ENCODE measurements around the gene KLRC2.
A peak's percentile ranks its signal among the peaks of the same experiment; 100 is the strongest.
"Not testable (repeated sequence)": the region's sequence is repeated elsewhere in the genome, so short reads cannot be mapped to it uniquely, and the experiment has no call there.

The KLRC2 gene

GRCh38 chr12:10404798-10405197 is 31.0 kb downstream of the KLRC2 start:
- DNase-seq, result no peak

- no peak for DNase-seq
These were observed 35.0 kb downstream of the KLRC2 start for GRCh38 chr12:10400829-10401228.

GRCh38 chr12:10398168-10398567 is 37.6 kb downstream of the KLRC2 start:
- no peak for DNase-seq

- no peak for DNase-seq
These were observed 38.5 kb downstream of the KLRC2 start for GRCh38 chr12:10397296-10397695.

- DNase-seq, result not testable (repeated sequence)
These were observed 39.6 kb downstream of the KLRC2 start for GRCh38 chr12:10396176-10396575.

- peak; percentile 60 to 74 for DNase-seq
These were observed 40.3 kb downstream of the KLRC2 start for GRCh38 chr12:10395390-10395998.

GRCh38 chr12:10394531-10395152 is 41.2 kb downstream of the KLRC2 start:
- peak in 1 of 2 experiments; percentile 10 for DNase-seq

GRCh38 chr12:10393291-10393690 is 42.5 kb downstream of the KLRC2 start:
- DNase-seq, result no peak

GRCh38 chr12:10392394-10392930 is 43.3 kb downstream of the KLRC2 start:
- DNase-seq, result peak; percentile 33 to 52

GRCh38 chr12:10390991-10391390 is 44.8 kb downstream of the KLRC2 start:
- not testable (repeated sequence) for DNase-seq

- DNase-seq, result no peak
These were observed 45.9 kb downstream of the KLRC2 start, which contains the start of gene KLRK1 for GRCh38 chr12:10389904-10390303. Gene KLRK1, minus strand, starts transcription at chr12:10390041. Its CDS starts 1,231 bp downstream, at chr12:10388810.

- DNase-seq, result no peak
These were observed 47.0 kb downstream of the KLRC2 start for GRCh38 chr12:10388624-10389413.

- not testable (repeated sequence) for DNase-seq
These were observed 48.3 kb downstream of the KLRC2 start for GRCh38 chr12:10387498-10387897.

GRCh38 chr12:10386857-10387256 is 49.0 kb downstream of the KLRC2 start:
- no peak for DNase-seq

GRCh38 chr12:10385166-10385613 is 50.6 kb downstream of the KLRC2 start:
- DNase-seq, result no peak

- no peak for DNase-seq
These were observed 51.6 kb downstream of the KLRC2 start for GRCh38 chr12:10384191-10384590.

GRCh38 chr12:10381928-10382628 is 53.7 kb downstream of the KLRC2 start:
- DNase-seq, result no peak

Data from SHP77 (cell line).